Cerebellar cortex (tissue), 1 donor: ENCODE measurements around the gene GLCCI1.

Source experiments
- DNase-seq: peaks from one replicate; pipeline ENCODE4 v3.0.0-alpha.2; 2015; ENCODE audit warnings: low spot score

The GLCCI1 gene

DNA sequence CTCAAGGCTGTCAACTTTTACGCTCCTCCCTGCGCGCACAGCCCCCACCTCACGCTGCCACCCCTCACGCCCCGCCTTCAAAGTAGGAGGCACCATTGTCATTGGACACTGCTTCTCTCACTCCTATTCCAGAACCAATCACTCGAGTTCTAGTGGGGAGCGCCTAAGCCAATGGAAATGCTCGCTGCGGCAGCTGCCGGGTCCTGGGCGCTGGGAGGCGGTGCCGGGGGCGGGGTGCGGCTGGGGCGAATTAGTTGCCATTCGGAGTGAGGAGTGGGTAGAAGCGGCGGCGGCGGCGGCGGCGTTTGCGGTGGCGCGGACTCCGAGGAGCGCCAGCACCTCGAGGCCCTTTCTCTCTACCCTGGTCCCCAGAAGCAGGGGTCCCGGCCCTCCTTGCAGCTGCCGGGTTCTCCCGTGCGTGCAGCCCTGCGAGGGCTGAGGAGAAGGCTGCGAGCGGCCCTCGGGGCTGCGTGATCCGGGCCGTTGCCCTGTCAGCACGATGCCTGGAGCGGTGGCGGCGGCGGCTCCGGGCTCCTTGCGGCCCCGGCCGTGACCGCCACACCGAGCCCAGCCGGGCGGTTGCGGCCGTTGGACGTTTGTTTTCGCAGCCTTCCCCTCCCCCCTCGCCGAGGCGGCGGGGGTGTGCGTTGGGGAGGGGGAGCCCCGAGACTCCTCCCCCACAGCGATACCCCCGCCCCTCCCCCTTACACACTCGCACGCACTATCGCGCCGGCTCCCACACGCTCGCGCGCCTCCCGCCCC is at the start of gene GLCCI1:
Gene GLCCI1, plus strand, starts transcription at position 253 of the 762 bp plus-strand sequence. CDS start 555 bp downstream, outside the sequence.
- DNase-seq = peak; percentile 99

DNA sequence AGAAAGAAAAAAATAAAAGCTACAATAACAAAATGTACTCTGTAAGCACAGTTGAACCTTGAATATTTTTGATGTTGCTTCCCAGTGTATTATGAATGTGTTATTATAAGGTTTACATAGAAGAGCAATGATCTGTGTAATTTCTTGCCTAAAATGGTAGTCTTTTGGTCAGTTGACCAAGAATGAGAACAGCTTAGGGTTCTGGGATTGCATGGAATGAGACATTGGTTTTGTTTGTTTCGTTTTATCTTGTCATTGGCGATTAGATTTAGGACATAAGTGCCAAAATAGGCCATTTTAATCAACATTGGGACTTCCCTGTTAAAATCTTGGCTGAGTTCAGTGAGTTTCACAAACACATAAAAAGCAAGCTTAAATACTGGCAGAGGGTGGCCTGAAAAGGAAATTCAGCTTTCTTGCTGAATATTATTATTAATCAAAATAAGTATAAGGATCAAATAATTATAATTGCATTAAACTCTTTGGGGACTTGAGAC is 49.1 kb upstream of the GLCCI1 start:
- DNase-seq = no peak

DNA sequence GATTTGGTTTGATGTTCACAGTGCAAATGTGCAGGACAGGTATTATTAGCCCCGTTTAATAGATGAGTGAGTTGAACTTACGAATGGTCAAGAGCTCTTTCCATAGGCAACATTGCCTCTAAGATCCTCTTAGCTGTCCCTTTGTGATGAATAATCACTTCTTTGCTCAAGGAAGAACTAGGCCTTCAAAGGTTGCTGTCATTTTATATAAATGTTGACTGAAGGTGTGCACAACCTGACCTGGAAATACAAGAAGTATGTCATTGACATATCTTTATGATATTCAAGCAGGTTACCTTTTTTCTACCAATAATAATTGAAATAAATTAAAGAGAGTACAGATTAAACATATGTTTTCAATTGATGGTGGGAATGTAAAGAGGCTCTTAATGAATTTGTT is 48.5 kb upstream of the GLCCI1 start:
- DNase-seq = no peak

DNA sequence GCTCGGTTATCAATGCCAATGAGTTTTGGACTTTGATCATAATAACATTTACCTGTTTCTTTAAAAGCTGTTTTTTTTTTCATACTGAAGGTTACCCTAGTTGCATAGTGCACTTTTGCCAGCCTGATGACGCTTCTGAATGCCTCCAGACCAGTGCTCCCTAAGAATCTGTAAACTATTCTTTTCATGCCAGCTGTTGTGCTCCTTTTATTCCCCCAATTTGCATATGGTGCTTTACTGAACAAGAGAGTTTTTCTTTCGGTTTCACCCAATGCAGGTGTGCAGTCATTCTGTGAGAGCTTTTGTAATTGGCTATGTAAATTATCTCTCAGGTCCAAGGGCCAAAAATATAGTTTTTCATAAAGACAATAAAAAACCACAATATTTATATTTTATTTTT is 48.1 kb upstream of the GLCCI1 start:
- no peak for DNase-seq

DNA sequence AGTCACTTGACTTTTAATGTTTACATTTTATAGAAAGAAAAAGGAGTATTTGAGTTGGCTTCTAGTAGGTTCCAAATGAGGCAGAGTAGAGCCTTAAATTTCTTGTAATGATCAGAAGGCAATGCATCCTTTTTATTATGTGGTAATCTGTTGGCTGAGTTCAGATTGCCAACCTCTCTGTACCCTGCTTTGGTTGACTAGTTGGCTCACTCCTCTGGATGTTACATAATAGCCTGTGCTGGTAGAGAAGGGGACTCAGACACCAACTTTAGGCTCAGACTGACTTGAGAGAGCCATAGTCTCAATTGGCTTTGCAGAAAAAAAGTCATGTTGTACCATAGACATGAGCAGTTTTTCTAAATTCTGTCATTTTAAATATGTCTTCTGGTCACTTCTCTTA is 46.8 kb upstream of the GLCCI1 start:
- DNase-seq = no peak

DNA sequence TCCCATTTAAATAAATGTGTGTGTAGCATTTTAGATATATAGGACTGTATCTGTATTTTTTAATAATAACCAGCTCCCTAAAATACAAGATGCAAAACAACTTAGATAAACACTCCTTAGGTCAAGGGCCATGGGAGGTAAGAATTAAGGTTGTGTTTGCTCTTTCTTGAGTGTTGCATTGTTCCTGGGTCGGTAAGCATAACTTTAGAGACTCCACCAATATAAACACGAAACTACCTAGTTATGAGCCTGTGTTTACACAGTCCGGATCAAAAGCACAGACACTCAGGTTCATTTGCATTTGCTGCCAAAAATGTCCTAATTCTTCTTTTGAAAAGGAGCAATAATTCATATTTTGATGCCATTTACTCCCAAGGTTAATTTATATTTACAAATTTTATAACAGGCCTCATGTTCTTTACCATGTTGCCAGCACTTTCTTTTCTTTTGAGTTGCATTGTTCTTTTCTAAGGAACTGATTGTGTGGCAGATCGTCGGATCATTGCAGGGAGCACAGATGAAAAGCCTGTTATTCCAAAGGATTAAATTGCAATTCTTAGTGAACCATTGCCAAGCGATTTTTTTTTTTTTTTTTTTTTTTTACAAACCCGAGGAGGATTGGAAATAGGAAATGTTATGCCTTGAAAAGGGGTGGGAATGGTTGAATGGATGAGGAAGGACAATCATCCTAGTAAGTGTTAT is 45.8 kb upstream of the GLCCI1 start:
- DNase-seq = no peak

DNA sequence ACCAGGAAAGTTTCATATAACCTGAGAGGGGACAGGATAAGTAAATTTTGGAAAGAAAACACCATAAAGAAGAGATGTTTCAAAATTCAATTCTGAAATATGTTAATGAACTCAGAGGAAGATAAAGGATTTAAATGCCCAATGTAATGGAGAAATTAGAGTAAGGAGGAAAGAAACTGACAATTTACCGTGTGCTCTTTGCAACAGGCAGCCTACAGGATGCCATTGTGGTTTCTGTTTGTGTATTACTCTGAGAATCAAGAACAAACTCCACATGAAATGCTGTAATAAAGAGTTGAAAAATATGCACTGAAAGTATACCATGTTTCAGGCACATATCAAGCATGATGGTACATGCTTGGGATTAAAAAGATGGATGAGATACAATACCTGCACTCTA is 44.8 kb upstream of the GLCCI1 start:
- DNase-seq = no peak

DNA sequence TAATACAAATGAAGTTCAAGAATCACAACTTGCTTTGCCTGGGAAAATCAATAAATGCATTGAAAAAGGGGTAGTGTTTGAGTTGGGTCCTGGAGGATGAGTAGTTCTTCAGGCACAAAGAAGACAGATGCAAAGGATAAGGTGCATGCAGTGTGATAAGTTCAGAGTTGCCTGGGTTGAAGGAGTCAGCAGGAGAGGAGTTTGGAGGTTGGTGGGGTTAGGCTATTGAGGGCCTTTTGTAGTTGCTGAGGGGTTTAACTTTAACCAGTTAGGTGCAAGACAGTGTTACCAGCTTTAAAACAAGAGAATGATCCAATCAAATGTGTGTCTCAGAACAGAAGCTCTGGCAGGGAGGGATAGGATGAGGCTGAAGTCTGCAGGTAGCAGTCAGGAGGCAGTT is 44.3 kb upstream of the GLCCI1 start:
- no peak for DNase-seq

DNA sequence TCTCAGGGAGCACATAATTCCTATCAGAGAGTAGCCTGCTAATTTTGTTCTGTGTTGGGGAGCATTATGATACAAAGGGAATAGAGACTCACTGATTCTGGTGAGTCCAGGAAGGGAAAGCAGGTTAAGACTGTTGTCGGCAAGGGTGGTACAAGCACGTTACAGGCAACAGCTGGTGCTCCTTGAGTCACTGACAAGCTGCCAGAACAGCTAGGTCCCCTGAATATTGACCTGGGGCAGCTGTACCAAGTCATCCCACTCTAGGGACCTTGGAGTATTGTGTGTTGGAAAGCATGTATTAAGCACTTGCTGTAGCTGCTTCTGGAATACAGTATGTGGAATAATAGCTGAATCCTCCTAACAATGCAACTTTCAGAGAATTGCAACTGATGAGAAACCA is 37.0 kb upstream of the GLCCI1 start:
- no peak for DNase-seq

DNA sequence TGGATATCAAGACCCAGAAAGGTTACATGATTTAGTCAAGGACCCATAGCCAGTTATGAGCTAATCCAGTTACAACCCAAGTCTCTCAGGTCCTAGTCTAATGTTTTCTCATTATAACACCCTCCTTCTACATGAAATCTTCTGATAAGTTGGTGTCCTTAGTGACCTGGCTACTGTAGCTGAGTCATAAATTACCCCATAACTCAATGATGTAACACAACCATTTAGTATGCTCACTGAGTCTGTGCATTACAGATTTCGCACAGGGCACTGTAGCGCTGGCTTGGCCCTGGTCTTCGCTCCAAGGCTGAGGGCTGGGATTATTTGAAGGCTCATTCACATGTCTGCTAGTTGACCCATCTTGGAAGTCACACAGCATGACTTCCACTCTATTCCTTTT is 36.0 kb upstream of the GLCCI1 start:
- no peak for DNase-seq

DNA sequence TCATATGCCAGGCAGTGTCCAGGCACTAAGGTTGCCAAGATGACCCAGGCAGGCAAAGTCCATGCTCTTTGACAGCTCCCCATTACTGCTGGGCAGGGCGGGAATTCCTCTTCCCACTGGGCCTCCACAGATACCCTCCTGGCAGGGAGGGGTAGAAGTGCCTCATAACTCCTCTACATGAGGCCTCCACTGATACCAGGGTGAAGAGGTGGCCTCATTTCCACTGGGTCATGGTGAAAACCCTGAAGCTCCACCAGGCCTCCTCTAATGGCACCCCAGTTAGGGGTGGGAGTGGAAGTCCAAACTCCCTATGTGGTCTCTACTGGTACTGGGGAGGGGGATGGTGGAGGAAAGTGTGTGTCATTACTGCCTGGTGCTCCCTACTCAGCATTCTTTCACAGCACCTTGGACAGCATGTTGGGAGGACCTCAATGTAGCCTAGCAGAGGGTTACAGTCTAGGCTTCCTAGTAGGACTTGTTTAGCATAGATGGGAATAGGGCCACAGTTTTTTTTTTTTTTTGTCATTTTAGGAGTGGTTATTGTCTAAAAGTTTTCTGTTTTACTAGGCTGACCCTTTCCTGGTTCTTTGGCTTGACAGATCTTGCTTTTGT is 34.6 kb upstream of the GLCCI1 start:
- DNase-seq = no peak

DNA sequence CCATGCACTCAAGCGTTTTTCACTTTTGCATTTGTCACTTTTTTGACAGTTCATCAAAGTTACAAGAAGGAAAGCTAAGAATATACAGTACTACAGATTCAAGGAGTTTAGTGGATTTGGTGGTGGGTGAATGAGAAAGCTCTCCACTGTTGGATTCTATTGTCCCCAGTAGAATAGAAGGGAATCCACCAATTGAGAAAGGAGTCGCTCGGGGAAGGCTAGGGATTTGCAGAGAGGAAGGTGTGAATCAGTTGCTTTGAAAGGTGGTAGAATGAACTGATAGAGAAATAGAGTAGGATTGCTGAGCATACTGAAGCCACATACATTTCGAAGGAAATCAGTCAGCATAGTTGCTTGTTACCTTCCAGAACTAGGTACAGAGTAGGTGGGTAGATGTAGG is 33.7 kb upstream of the GLCCI1 start:
- no peak for DNase-seq

DNA sequence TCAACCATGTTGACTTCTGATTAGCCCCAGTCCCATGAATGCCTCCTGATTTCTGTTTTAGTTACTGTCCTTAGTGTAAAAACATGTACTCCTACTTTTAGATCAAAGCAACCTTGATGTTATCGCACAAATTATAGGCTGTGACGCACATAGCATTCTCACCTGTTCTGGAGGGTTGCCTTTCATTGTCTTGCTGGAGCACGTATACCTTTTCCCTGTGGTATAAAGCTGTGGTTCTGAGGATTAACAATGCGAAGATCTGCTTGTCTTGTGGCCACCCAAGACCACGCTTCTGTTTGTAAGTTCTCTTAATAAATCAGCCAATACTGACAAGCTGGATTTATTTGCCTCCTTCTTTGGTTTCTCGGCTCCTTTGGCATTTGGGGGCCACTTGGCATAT is 30.1 kb upstream of the GLCCI1 start:
- no peak for DNase-seq

DNA sequence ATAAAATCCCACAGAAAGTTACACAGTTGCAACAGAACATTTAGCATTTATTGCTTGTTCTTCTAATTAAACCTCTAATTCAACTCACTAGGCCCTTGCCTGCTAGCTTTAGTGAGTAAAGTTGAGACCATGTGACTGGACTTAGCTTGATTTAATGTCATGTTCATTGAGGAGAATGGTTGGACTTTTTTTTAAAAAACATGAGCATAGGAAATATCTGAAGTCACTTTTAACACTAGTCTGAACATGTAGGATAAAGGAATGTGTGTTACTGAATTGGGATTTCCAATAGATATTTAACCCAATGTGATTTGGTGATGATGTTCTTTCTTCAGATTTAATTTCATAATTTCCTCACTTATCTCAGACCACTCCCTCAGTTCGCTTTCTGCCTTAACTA is 24.6 kb upstream of the GLCCI1 start:
- DNase-seq = no peak

DNA sequence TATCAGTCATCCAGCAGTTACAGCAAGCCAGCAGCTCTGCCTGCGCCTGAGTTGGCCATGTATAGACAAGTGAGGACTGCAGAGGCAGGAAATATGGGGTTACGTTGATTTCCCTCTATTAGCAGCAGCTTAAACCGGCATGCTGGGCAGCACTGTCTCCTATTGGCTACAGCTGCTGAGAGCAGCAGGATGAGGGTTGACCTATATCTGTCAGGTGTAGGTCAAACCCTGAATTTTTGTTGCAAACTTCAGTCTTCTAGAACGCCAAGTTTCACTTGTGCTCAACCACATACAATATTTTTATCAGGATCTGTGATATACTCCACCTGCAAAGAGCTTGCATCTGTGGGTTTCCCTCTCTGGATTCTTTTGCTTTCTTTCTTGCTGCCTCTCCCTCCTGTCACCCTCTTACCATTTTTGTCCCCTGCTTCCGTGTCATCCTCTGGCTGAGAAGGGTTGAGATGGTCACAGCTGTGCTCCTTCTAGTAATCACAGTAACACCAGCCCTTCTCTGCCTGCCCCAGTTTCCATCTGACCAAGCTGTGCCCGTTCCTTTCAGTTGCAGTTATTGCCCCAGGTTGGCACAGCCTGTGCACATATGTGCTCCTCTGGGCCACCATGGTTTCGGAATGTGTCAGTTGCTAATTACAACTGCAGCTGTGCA is 23.8 kb upstream of the GLCCI1 start:
- peak; percentile 9 for DNase-seq

DNA sequence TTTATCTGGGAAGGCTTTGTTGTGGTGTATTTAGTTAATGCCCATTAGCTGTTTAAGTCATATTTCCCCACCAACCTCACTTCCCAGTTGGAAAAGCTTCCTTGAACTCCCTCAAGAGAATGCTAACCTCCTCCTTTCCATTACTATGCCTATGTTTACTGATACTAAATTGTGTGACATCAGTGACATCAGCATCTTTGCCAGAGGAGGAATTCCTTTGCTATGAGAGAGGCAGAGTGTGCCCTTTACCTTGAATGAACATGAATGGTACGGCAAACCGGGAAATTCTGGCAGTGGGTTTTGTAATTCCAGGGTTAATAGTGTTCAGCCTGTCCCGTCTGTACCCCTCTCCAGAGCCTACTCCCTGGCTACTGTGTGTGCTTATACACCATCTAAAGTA is 22.1 kb upstream of the GLCCI1 start:
- DNase-seq = no peak

DNA sequence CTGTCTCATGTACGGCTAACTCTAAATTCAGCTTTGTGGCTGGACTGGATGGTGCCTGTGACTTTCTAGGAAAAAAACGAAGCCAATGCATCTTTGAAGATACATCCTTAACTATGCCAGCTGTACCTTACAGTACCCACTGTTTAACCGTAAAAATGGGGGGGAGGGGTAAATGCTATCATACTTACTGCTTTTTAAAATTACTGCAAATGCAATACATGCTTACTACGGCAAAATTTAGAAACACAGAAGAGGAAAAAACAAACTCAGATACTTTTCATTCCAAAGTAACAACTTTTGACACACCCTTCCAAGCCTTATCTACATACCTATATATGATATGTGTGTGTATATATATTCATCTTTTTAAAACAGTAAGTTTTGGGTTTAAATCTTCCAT is 20.4 kb upstream of the GLCCI1 start:
- DNase-seq = no peak

DNA sequence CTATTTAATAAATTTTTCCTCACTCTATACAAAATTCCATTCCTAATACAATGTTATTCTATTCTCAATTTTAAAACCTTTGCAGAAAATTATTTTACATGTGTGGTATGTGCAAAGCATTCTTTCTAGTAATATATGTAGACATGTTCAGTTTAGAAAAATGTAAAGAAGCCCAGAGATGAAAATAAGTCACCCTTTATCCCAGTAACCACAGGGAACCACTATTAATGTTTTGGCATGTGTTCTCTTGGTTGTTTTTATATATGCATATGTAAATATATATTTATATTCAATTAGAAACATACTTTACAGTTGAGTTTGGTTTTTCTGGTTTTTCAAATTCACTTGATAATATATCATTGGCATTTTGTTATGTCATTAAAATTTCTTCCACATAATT is 14.8 kb upstream of the GLCCI1 start:
- no peak for DNase-seq

DNA sequence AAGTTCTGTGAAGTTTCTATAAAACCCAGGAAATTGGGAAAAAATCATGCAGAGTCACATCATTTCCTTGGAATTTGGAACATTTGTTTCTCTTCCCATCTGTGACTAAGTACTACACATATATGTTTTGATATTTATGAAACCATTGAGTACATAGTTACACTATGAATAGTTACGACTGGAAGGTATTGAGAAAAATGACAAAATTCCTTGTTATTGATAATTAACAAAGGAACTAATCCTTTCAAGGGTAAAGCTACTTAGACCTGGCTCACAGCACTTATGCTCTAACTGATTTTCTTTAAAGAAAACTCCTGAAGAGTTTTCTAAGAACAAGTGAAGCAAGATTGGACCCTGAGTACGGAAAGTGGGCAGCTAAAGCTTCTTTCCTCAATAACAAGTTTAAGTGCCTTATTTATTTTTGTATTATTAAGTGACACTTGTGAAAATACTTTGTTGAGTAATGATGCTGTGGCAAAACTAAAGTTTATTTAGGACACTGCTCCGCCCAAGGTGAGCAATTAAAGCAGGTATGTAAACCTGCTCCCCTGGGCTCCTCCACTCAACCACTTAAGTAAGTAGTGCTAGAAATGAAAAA is 12.0 kb upstream of the GLCCI1 start:
- no peak for DNase-seq

DNA sequence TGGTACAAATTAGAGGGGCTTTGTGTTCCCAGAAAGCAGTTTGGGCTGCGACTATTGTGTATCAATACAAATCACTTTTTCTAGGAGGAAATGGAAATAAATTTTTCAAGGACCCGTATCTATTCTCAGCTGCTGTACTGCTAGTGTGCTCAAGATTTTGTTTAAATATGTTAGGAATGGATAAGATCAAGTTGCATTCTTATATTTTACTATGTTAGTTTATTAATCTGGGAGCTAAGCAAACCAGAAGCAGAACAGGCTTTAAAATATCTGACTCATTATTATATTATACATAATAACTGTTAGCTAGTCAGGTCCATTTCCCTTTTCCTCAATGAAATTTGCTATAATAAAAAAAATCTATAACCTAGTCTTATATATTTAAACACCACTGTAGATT is 11.1 kb upstream of the GLCCI1 start:
- DNase-seq = no peak

DNA sequence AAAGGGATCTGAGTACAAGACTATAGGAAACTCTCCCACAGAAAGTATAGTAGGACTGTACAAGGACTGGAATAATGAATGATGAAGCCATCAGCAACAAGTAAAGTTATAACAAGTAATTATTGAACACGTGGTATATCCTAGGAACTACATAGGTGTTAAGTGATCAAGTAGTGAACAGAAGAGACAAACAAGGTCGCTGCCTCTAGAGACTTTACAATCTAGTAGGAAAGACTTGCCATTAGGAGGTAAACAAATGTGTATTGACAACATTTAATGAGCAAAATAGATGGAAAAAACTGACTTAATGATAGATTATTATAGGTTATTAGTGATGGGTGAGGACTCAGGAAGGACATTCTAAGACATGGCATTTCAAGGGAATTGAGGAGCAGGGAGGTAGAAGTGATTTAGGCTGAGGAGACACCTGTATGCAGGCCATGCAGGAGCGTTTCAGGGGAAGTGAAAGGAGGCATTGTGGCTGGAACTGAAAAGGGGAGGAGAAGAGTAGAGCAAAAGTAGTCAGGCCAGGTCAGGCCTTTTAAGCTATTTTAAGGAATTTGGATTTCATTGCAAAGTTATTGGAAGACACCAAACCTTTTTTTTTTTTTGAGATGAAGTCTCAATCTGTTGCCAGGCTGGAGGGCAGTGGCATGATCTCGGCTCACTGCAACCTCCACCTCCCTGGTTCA is 8.5 kb upstream of the GLCCI1 start:
- DNase-seq = no peak

DNA sequence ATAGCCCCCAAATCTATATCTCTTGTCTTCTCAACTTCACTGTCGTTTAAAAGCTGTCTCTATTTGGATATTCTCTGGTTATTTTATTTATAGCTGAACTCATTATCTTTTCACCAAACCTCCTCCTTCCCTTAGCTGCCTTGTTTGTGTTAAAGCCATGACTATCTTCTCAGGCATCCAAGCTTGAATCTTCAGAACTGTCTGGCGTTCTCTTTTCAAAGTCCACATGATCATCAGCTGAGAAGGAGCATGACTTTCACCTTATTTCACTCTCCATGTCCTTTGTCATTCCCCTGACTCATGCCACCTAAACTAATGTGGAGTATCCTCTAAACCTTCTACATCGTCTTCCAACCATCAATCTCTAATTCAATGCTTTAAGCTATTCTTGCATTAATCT is 5.7 kb upstream of the GLCCI1 start:
- DNase-seq = no peak
